ENCODE measurements around the gene KIN.

Gene KIN

DNA sequence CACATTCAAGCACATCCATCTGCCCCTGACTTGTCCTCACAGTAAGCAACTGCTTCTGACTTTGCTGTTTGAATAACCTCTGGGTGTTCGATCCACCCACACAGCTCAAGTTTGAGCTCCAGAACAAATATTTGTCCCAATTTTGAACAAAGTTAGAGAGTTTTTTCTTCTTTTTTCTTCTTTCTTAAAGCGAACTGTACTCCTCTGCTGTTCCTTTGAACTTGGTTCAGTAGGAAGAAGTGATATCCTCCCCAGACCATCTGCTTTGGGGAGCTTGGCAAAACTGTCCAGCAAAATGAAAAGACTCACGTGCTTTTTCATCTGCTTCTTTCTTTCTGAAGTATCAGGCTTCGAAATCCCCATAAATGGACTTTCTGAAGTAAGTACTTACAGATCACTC is 84.7 kb downstream of the KIN start, which contains the start of gene ITIH2:
Gene ITIH2 (plus strand): TSS at position 177 of the 400 bp plus-strand sequence. CDS start 119 bp downstream, at position 296.
- Histone ChIP-seq H3K36me3 (ENCODE audit: control insufficient read depth, insufficient read depth, low read length) (no peaks in the 10 kb centered on the region), H3K27me3 (replicated peaks; ENCODE audit: control insufficient read depth, insufficient read depth, low read length) (no peaks in the 10 kb centered on the region; the same call in 1 of the 2 replicates), H3K4me3 (replicated peaks; ENCODE audit: low read depth, low read length) (no peak within 1 kb of the TSS)
- TF ChIP-seq, protein P1, sequence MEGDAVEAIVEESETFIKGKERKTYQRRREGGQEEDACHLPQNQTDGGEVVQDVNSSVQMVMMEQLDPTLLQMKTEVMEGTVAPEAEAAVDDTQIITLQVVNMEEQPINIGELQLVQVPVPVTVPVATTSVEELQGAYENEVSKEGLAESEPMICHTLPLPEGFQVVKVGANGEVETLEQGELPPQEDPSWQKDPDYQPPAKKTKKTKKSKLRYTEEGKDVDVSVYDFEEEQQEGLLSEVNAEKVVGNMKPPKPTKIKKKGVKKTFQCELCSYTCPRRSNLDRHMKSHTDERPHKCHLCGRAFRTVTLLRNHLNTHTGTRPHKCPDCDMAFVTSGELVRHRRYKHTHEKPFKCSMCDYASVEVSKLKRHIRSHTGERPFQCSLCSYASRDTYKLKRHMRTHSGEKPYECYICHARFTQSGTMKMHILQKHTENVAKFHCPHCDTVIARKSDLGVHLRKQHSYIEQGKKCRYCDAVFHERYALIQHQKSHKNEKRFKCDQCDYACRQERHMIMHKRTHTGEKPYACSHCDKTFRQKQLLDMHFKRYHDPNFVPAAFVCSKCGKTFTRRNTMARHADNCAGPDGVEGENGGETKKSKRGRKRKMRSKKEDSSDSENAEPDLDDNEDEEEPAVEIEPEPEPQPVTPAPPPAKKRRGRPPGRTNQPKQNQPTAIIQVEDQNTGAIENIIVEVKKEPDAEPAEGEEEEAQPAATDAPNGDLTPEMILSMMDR (IDR thresholded peaks at IDR 0.05; ENCODE audit: insufficient read depth, low read length, poor library complexity, severe bottlenecking) = no peak
- no peak for DNase-seq (ENCODE audit: extremely low read depth, insufficient read length)

DNA sequence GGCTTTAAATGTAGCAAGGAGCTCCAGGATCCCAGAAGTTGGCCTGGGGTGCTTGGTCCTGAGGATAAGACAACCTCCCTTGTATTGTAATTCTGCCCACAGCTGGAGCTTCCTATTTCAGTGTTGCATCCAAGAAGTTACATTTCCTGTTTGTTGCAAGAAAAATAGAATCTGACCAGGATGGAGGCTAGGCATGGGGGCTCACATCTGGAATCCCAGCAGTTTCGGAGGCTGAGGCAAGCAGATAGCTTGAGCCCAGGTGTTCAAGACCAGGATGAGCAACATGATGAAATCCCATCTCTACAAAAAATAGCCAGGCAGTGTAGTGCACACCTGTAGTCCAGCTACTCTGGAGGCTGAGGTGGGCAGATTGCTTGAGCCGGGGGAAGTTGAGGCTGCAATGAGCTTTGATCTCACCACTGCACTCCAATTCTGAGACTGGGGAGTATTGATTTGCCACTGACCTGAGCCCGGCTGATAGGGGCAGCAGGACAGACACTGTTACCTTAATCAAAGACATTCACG is 85.4 kb downstream of the KIN start:
- no peak for DNase-seq (ENCODE audit: extremely low read depth, insufficient read length)
- TF ChIP-seq, protein P1 (IDR thresholded peaks at IDR 0.05; ENCODE audit: insufficient read depth, low read length, poor library complexity, severe bottlenecking) = no peak
- Histone ChIP-seq H3K27me3 (replicated peaks; ENCODE audit: control insufficient read depth, insufficient read depth, low read length) (no peaks in the 10 kb centered on the region; the same call in 1 of the 2 replicates), H3K36me3 (ENCODE audit: control insufficient read depth, insufficient read depth, low read length) (no peaks in the 10 kb centered on the region), H3K4me3 (replicated peaks; ENCODE audit: low read depth, low read length) (no peak overlapping the region)

DNA sequence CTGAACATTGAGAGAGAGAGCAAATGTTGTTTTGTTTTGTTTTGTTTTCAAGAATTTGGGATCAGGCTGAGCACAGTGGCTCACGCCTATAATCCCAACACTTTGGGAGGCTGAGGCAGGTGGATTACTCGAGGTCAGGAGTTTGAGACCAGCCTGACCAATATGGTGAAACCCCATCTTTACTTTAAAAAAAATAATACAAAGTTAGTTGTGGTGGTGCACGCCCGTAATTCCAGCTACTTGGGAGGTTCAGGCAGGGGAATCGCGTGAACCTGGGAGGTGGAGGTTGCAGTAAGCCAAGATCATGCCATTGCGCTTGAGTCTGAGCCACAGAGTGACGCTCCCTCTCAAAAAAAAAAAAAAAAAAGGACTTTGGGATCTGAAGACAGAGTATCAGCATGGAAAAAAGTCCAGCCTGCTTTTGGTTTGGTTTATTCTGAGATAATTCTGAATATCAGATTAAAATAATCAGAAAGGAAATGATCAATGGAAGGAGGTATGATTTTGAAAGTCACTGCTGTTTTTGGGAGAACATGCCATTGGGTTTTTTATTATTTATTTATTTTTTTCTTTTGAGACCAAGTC is 86.5 kb downstream of the KIN start:
- TF ChIP-seq, protein P1 (IDR thresholded peaks at IDR 0.05; ENCODE audit: insufficient read depth, low read length, poor library complexity, severe bottlenecking) = no peak
- DNase-seq (ENCODE audit: extremely low read depth, insufficient read length) = no peak

More for the DNA sequence above, 86.5 kb downstream of the KIN start:
- no peaks in the 10 kb centered on the region for H3K36me3 ChIP-seq (ENCODE audit: control insufficient read depth, insufficient read depth, low read length)
- no peaks in the 10 kb centered on the region; the same call in 1 of the 2 replicates for H3K27me3 ChIP-seq (replicated peaks; ENCODE audit: control insufficient read depth, insufficient read depth, low read length)
- H3K4me3 ChIP-seq (replicated peaks; ENCODE audit: low read depth, low read length) = no peak overlapping the region
